Stimulated activated CD4-positive, alpha-beta T cell treated with anti-CD3 and anti-CD28 coated beads, Interleukin-1b, Interleukin-23, amount 100 ng/mL, for 4 hours (primary cell): Measurements from ENCODE around the gene GFPT2.

Experiments
- DNase-seq, 2 donors: peaks; one replicate each; pipeline ENCODE4 v3.0.0-alpha.2; 2020; ENCODE audit warnings: low read depth in 2 of 2

GFPT2 gene

GRCh38 chr5:180283026-180283615 is 70.0 kb downstream of the GFPT2 start:
- no peak for DNase-seq

DNA sequence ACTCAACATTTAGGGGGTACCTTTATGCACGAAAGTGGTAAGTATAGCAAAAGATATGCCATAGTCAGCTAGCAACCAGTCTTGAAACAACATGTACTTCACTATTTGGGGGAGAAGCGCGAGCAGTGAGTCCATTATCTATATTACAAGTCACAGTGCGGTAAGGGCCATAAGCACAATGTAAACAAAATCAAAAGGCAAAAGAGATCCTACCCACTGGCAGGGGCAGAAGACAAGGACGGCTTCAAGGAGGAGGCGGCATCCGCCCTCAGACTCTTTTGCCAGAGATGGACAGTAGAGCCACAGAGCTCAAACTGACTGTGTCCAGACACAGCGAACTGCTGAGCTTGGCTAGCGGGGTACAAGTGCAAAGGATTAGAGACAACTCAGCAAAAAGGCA is 70.9 kb downstream of the GFPT2 start:
- no peak for DNase-seq

DNA sequence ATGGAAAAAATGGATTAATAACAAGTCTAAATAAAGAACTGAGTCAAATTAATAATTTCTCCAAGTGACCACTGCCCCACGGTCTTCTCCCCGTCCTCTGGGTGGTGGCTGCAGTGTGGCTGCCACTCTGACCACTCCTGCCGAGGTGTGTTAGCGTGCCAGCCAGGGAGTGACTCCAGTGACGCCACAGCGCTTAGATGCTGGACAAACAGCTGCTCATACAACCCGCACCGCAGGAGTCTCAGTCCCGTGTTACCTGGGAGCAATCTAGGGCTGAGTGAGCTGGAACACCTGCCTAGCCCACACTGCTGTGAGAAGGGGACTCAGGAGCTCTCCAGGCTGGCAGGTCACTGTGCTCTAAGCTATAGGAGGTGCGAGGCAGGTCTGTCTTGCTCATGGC is 71.4 kb downstream of the GFPT2 start:
- no peak for DNase-seq

DNA sequence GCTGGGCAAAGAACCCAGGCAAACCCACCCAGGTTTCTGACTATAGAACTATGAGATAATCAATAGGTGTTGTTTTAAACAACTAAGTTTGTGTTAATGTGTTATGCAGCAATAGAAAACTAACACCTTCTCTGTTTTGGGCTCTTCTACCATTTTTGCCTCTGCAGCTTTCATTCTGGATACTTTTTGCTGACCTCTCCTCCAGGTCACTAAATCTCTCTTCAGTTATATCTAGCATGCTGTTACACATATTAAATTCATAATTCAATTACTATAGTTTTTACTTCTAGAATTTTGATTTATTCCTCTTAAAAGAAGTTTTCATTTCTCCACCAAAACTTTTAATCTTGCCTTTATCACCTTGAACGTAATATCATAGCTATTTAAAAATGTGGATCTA is 78.4 kb downstream of the GFPT2 start:
- no peak for DNase-seq

- no peak for DNase-seq
Observed at GRCh38 chr5:180271221-180271620, 81.9 kb downstream of the GFPT2 start.

- no peak for DNase-seq
Observed at GRCh38 chr5:180259260-180259611, 93.9 kb downstream of the GFPT2 start.

GRCh38 chr5:180253036-180253824 is 99.9 kb downstream of the GFPT2 start:
- DNase-seq: no peak

DNA sequence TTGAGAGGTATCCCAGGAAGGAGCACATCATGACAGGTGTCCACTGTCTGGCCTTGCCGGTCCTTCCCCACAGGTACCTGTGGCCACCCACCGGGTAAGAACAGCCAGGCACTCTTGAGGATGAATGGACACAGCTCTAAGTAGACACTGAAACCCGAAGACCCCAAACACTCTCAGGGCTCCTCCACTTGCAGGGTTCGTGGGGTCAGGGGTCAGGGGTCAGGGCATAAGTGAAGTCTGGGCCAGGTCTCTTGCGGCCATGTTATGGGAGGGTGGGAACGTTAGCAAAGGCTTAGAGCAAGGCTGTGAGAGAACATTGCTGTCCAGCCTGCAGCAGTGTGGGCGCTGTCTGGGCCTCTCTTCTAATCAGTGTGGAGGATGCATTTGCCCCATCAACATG is 101.2 kb downstream of the GFPT2 start:
- DNase-seq: no peak

DNA sequence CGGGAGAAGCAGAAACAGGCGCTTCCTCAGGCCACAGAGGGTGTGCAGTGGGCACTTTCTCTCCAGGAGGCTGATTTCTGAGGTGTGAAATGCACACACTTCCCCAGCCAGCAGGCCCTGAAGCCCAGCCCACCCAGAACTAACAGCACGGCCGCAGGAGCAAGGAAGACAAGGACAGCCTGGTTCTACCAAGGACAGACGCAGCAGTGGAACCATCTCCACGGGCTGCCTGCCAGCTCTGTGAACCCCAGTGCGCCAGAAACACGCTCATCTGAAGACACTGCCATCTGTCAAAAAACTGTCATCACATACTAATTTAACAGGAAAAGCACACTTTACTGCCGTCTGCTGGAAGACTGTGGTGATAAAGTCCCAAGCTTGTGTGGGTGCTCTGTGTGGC is 102.0 kb downstream of the GFPT2 start:
- no peak for DNase-seq
